ENCODE data around the gene ZNF664.

The ZNF664 gene

GRCh38 chr12:123972457-123973401 is at the start of gene ZNF664, which contains the start of gene CCDC92:
TSS of gene ZNF664 (plus strand) at chr12:123973215. CDS start at chr12:124012145, 38,930 bp downstream.
TSS of gene CCDC92 (minus strand) at chr12:123972831. CDS start at chr12:123944305, 28,526 bp downstream.
- DNase-seq (ENCODE audit: low spot score) = peak; percentile 95

- DNase-seq (ENCODE audit: low spot score) = no peak
These were observed 49.1 kb upstream of the ZNF664 start for GRCh38 chr12:123923927-123924326.

GRCh38 chr12:123924539-123924938 is 48.5 kb upstream of the ZNF664 start:
- no peak for DNase-seq (ENCODE audit: low spot score)

GRCh38 chr12:123928274-123928865 is 44.6 kb upstream of the ZNF664 start:
- DNase-seq (ENCODE audit: low spot score) = no peak

GRCh38 chr12:123928897-123929296 is 44.1 kb upstream of the ZNF664 start:
- DNase-seq (ENCODE audit: low spot score) = no peak

GRCh38 chr12:123929946-123930583 is 43.0 kb upstream of the ZNF664 start:
- no peak for DNase-seq (ENCODE audit: low spot score)

GRCh38 chr12:123931686-123932321 is 41.2 kb upstream of the ZNF664 start:
- no peak for DNase-seq (ENCODE audit: low spot score)

GRCh38 chr12:123933214-123933613 is 39.8 kb upstream of the ZNF664 start:
- DNase-seq (ENCODE audit: low spot score) = no peak

GRCh38 chr12:123934016-123934620 is 38.9 kb upstream of the ZNF664 start:
- DNase-seq (ENCODE audit: low spot score) = no peak

GRCh38 chr12:123934829-123935228 is 38.2 kb upstream of the ZNF664 start:
- no peak for DNase-seq (ENCODE audit: low spot score)

GRCh38 chr12:123935956-123936355 is 37.1 kb upstream of the ZNF664 start:
- no peak for DNase-seq (ENCODE audit: low spot score)

GRCh38 chr12:123936471-123936870 is 36.5 kb upstream of the ZNF664 start:
- DNase-seq (ENCODE audit: low spot score) = no peak

- DNase-seq (ENCODE audit: low spot score) = no peak
These were observed 35.9 kb upstream of the ZNF664 start for GRCh38 chr12:123936956-123937706.

- no peak for DNase-seq (ENCODE audit: low spot score)
These were observed 35.1 kb upstream of the ZNF664 start for GRCh38 chr12:123937707-123938591.

- DNase-seq (ENCODE audit: low spot score) = no peak
These were observed 34.1 kb upstream of the ZNF664 start for GRCh38 chr12:123938679-123939480.

- peak; percentile 41 for DNase-seq (ENCODE audit: low spot score)
These were observed 33.0 kb upstream of the ZNF664 start for GRCh38 chr12:123939716-123940626.

- DNase-seq (ENCODE audit: low spot score) = peak; percentile 14
These were observed 32.4 kb upstream of the ZNF664 start for GRCh38 chr12:123940627-123940966.

GRCh38 chr12:123941000-123941399 is 32.0 kb upstream of the ZNF664 start:
- no peak for DNase-seq (ENCODE audit: low spot score)

All from left forelimb (tissue), 1 donor.